ENCODE data around the gene PCSK2. TPM values are rescaled to one million over a fixed set of nuclear protein-coding genes. Genes with fewer than 3 reads are reported as not detected.

Gene PCSK2
- total RNA-seq, 1 experiment from 2014 or later, result not detected

DNA sequence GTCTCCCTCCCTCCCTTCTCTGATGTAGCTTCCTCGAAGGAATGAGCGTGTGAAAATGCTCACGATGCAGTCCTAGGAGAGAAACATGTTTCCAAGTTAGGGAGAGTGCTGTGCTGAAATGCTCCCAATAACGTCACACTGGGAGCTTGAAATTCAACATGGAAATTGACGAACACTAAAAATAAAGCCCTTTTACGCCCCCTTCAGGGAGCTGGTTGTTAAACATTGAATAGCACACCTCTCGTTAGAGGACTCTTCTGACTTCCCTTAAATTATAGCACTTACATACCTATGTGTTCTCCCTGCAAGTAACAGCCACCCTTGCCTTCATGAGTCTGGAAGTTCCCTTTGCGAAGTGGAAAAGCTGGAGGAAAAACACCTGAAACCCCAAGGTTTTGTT is 215.7 kb downstream of the PCSK2 start:
- Histone ChIP-seq H3K9me3 (ENCODE audit: low read length) (no peaks in the 10 kb centered on the region), H3K27me3 (ENCODE audit: low read length) (no peaks in the 10 kb centered on the region; the same call in 1 of the 2 replicates), H3K9ac (ENCODE audit: low read length) (no peak overlapping the region), H3K4me3 (ENCODE audit: low read length) (no peak overlapping the region), H3K36me3 (ENCODE audit: insufficient read depth, low read length) (no peaks in the 10 kb centered on the region), H3K4me2 (ENCODE audit: low read depth, low read length, poor library complexity, severe bottlenecking) (no peak overlapping the region), H2AFZ (ENCODE audit: low read length) (no peak overlapping the region), H4K20me1 (ENCODE audit: insufficient read depth, low read depth, low read length) (no peaks in the 10 kb centered on the region), H3K9me2 (replicated peaks; ENCODE audit: insufficient read depth, low read length) (no peaks in the 10 kb centered on the region), H3K4me1 (ENCODE audit: low read length) (no peaks in the 10 kb centered on the region), H3K79me2 (ENCODE audit: low read length) (no peaks in the 10 kb centered on the region), H3K27ac (ENCODE audit: low read length) (no peak overlapping the region)
- DNase-seq, result peak; percentile 63

DNA sequence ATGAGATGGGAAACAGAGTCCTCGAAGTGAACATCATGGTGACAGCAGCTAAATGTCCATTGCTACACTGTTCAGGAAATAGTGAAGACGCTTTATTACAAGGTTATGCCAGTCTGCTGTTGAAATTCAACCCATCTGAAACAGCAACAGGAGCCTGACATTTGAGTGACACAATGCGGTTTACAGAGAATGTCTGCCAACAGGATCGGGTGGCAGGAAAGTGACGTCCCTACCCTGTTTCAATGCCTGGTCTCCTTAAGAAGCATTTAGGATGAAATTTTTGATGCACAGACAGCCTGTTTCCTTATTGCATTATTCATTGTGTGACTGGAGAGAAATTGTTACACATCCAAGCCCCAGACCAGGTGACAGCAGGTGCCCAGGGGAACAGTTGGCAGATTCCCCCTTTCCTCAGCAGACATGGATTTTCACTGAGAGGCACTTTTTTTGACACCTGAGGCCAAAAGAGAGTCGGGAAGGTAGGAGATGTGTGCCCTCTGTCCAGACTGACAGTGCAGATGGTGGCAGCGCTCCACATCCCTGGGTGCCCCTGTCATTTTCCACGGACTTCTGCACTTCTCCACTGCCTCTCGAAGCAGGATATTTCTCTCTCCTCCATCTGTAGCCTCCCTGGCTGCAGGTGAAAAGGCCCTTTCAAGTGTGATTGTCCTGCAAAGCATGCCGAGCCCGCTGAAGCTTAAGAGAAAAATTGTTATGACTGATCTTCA is 216.5 kb downstream of the PCSK2 start:
- Histone ChIP-seq H3K9me2 (replicated peaks; ENCODE audit: insufficient read depth, low read length) (no peaks in the 10 kb centered on the region), H3K4me2 (ENCODE audit: low read depth, low read length, poor library complexity, severe bottlenecking) (no peak overlapping the region), H3K36me3 (ENCODE audit: insufficient read depth, low read length) (no peaks in the 10 kb centered on the region), H3K9me3 (ENCODE audit: low read length) (no peaks in the 10 kb centered on the region), H3K9ac (ENCODE audit: low read length) (no peak overlapping the region), H3K27me3 (ENCODE audit: low read length) (no peaks in the 10 kb centered on the region; the same call in 1 of the 2 replicates), H4K20me1 (ENCODE audit: insufficient read depth, low read depth, low read length) (no peaks in the 10 kb centered on the region), H3K79me2 (ENCODE audit: low read length) (no peaks in the 10 kb centered on the region), H2AFZ (ENCODE audit: low read length) (no peak overlapping the region), H3K4me1 (ENCODE audit: low read length) (no peaks in the 10 kb centered on the region), H3K27ac (ENCODE audit: low read length) (no peak overlapping the region), H3K4me3 (ENCODE audit: low read length) (no peak overlapping the region)
- no peak for DNase-seq

DNA sequence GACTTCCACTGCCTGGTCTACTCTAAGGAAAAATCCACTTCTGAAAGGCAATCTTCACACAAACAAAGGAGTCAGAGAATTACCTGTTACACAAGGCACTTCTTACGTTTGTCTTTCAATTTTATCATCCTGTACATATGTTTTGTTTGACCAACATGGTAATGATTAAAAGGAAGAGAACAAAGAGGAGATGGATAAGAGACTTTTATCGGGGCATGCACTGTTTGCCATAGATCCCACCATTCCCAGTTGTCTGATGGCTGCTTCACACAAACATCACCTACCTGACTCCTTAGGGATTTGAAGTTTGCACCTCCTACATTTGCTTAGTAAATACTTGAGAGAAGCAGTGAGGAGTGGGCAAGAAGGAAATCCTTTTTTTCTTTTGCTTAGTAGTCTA is 217.3 kb downstream of the PCSK2 start:
- H3K9me2 ChIP-seq (replicated peaks; ENCODE audit: insufficient read depth, low read length), result no peaks in the 10 kb centered on the region
- H3K4me3 ChIP-seq (ENCODE audit: low read length), result no peak overlapping the region
- H3K4me2 ChIP-seq (ENCODE audit: low read depth, low read length, poor library complexity, severe bottlenecking), result no peak overlapping the region
- no peaks in the 10 kb centered on the region for H4K20me1 ChIP-seq (ENCODE audit: insufficient read depth, low read depth, low read length)
- H3K27me3 ChIP-seq (ENCODE audit: low read length), result no peaks in the 10 kb centered on the region; the same call in 1 of the 2 replicates
- H3K9ac ChIP-seq (ENCODE audit: low read length), result no peak overlapping the region
- no peak for DNase-seq
- no peaks in the 10 kb centered on the region for H3K79me2 ChIP-seq (ENCODE audit: low read length)
- no peaks in the 10 kb centered on the region for H3K9me3 ChIP-seq (ENCODE audit: low read length)
- H3K36me3 ChIP-seq (ENCODE audit: insufficient read depth, low read length), result no peaks in the 10 kb centered on the region
- H3K4me1 ChIP-seq (ENCODE audit: low read length), result no peaks in the 10 kb centered on the region
- no peak overlapping the region for H3K27ac ChIP-seq (ENCODE audit: low read length)
- no peak overlapping the region for H2AFZ ChIP-seq (ENCODE audit: low read length)

DNA sequence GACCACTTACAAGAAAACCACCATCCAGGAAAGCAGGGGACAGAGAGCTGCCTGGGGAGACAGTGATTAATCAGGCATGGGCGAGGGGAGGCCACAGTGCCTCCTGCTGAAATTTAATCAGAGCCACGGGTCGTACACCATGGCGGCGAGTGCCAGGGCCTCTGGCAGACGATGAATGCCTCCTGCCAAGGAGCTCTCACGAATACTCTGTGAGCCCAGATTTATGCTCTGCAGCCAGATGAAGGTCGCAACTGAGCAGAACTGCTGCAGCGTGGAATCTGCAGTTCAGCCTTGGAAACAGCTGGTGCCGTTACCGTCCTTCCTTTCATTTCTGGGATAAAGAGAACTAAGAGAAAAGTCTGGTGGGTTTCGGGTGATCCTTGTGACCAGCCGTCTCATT is 218.7 kb downstream of the PCSK2 start:
- no peak overlapping the region for H3K4me3 ChIP-seq (ENCODE audit: low read length)
- H3K4me1 ChIP-seq (ENCODE audit: low read length), result no peaks in the 10 kb centered on the region
- no peaks in the 10 kb centered on the region for H3K79me2 ChIP-seq (ENCODE audit: low read length)
- H2AFZ ChIP-seq (ENCODE audit: low read length), result no peak overlapping the region
- H3K4me2 ChIP-seq (ENCODE audit: low read depth, low read length, poor library complexity, severe bottlenecking), result no peak overlapping the region
- no peak for DNase-seq
- H3K27me3 ChIP-seq (ENCODE audit: low read length), result no peaks in the 10 kb centered on the region; the same call in 1 of the 2 replicates
- no peaks in the 10 kb centered on the region for H3K36me3 ChIP-seq (ENCODE audit: insufficient read depth, low read length)
- no peak overlapping the region for H3K9ac ChIP-seq (ENCODE audit: low read length)
- H3K27ac ChIP-seq (ENCODE audit: low read length), result no peak overlapping the region
- H3K9me3 ChIP-seq (ENCODE audit: low read length), result no peaks in the 10 kb centered on the region
- H4K20me1 ChIP-seq (ENCODE audit: insufficient read depth, low read depth, low read length), result no peaks in the 10 kb centered on the region
- H3K9me2 ChIP-seq (replicated peaks; ENCODE audit: insufficient read depth, low read length), result no peaks in the 10 kb centered on the region

DNA sequence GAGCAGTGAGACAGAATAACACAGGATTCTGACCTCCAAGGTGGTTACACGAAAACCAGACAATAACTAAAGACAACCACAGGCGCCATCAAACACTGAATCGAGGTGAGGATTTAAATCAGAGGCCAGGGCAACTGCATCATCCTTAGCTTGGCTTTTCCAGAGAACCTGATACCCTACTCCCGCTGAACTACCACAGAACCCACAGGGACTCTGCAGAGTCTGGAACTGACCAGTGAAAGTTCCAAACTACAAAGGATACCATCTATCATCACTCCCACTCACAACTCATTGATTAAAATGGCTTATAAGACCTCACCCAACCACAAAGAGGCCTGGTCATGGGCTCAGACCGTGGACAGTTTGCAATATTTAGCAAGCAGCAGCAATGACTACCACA is 219.3 kb downstream of the PCSK2 start:
- H3K27ac ChIP-seq (ENCODE audit: low read length), result no peak overlapping the region
- H3K9me2 ChIP-seq (replicated peaks; ENCODE audit: insufficient read depth, low read length), result no peaks in the 10 kb centered on the region
- no peak overlapping the region for H2AFZ ChIP-seq (ENCODE audit: low read length)
- H3K4me2 ChIP-seq (ENCODE audit: low read depth, low read length, poor library complexity, severe bottlenecking), result no peak overlapping the region
- H3K36me3 ChIP-seq (ENCODE audit: insufficient read depth, low read length), result no peaks in the 10 kb centered on the region
- no peak overlapping the region for H3K9ac ChIP-seq (ENCODE audit: low read length)
- H3K9me3 ChIP-seq (ENCODE audit: low read length), result no peaks in the 10 kb centered on the region
- H3K4me1 ChIP-seq (ENCODE audit: low read length), result no peaks in the 10 kb centered on the region
- H3K79me2 ChIP-seq (ENCODE audit: low read length), result no peaks in the 10 kb centered on the region
- H3K27me3 ChIP-seq (ENCODE audit: low read length), result no peaks in the 10 kb centered on the region; the same call in 1 of the 2 replicates
- no peak for DNase-seq
- H3K4me3 ChIP-seq (ENCODE audit: low read length), result no peak overlapping the region
- no peaks in the 10 kb centered on the region for H4K20me1 ChIP-seq (ENCODE audit: insufficient read depth, low read depth, low read length)

DNA sequence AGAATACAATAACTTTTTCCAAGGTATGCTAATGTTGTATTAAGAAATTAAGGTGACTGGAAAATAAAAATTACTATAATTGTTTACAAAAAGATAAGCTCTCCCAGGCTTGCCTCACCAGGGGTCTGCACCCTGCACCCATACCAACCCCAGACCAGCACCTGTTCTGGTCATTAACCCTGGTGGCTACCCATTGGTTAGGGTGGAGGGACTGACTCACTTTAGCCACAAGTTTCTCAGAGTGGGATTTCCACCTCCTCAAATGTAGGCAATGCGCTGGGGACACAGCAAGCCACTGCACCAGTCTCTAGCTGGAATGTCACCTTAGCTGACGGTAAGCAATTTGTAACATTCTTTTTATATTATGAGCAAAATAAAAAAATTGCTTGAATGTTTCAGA is 221.2 kb downstream of the PCSK2 start:
- no peak overlapping the region for H3K4me3 ChIP-seq (ENCODE audit: low read length)
- no peaks in the 10 kb centered on the region for H3K36me3 ChIP-seq (ENCODE audit: insufficient read depth, low read length)
- no peak overlapping the region for H3K4me2 ChIP-seq (ENCODE audit: low read depth, low read length, poor library complexity, severe bottlenecking)

DNA sequence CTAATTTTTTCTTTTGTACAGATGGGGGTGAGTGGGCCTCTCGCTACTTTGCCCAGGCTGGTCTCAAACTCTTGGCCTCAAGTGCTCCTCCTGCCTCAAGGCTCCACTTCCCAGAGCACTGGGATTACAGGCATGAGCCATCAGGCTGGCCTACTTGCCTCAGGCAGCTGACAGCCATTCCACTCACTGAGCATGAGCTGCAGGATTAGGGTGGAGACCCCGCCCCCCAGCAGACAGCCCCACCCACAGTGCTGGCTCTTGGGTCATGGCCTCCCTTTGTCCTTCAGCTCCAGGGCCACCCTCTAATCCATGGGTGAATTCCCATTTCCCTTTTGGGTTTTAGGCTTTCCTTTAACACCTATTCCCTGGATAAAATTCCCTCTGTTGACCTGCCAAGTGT is 222.2 kb downstream of the PCSK2 start:
- Histone ChIP-seq H3K79me2 (ENCODE audit: low read length) (no peaks in the 10 kb centered on the region), H3K27ac (ENCODE audit: low read length) (no peak overlapping the region), H3K4me1 (ENCODE audit: low read length) (no peaks in the 10 kb centered on the region), H3K9ac (ENCODE audit: low read length) (no peak overlapping the region), H2AFZ (ENCODE audit: low read length) (no peak overlapping the region), H3K9me2 (replicated peaks; ENCODE audit: insufficient read depth, low read length) (no peaks in the 10 kb centered on the region), H3K4me2 (ENCODE audit: low read depth, low read length, poor library complexity, severe bottlenecking) (no peak overlapping the region), H3K4me3 (ENCODE audit: low read length) (no peak overlapping the region), H3K36me3 (ENCODE audit: insufficient read depth, low read length) (no peaks in the 10 kb centered on the region), H3K9me3 (ENCODE audit: low read length) (no peaks in the 10 kb centered on the region), H4K20me1 (ENCODE audit: insufficient read depth, low read depth, low read length) (no peaks in the 10 kb centered on the region), H3K27me3 (ENCODE audit: low read length) (no peaks in the 10 kb centered on the region)
- no peak for DNase-seq

More for the DNA sequence above, 221.2 kb downstream of the PCSK2 start:
- Histone ChIP-seq H3K79me2 (ENCODE audit: low read length) (no peaks in the 10 kb centered on the region), H3K9ac (ENCODE audit: low read length) (no peak overlapping the region), H3K27ac (ENCODE audit: low read length) (no peak overlapping the region), H3K9me2 (replicated peaks; ENCODE audit: insufficient read depth, low read length) (no peaks in the 10 kb centered on the region), H4K20me1 (ENCODE audit: insufficient read depth, low read depth, low read length) (no peaks in the 10 kb centered on the region), H2AFZ (ENCODE audit: low read length) (no peak overlapping the region), H3K9me3 (ENCODE audit: low read length) (no peaks in the 10 kb centered on the region), H3K4me1 (ENCODE audit: low read length) (no peaks in the 10 kb centered on the region), H3K27me3 (ENCODE audit: low read length) (no peaks in the 10 kb centered on the region)
- no peak for DNase-seq

DNA sequence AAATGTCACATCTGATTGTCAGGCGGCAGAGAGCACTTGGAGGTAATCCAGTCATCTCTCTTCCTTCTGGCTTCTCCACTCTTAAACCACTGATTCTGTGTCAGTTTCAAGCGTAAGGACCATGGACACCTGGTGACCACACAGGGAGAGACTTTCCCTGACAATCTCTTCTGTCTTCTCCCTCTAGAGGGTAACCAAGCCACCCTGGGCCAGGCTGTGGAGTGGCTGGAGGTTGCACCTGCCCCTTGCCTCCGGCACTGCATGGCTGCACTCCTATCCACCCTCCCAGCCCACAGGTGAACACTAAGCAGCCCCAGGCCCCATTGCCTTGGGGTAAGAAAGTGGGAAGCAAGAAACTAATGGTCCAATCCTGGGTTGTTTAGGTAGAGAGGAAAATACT is 225.6 kb downstream of the PCSK2 start:
- Histone ChIP-seq H3K4me2 (ENCODE audit: low read depth, low read length, poor library complexity, severe bottlenecking) (no peak overlapping the region), H3K27me3 (ENCODE audit: low read length) (no peaks in the 10 kb centered on the region), H3K9ac (ENCODE audit: low read length) (no peak overlapping the region), H3K27ac (ENCODE audit: low read length) (no peak overlapping the region), H3K9me3 (ENCODE audit: low read length) (no peaks in the 10 kb centered on the region), H2AFZ (ENCODE audit: low read length) (no peak overlapping the region), H3K79me2 (ENCODE audit: low read length) (no peaks in the 10 kb centered on the region), H4K20me1 (ENCODE audit: insufficient read depth, low read depth, low read length) (no peaks in the 10 kb centered on the region), H3K4me1 (ENCODE audit: low read length) (no peaks in the 10 kb centered on the region), H3K4me3 (ENCODE audit: low read length) (no peak overlapping the region), H3K36me3 (ENCODE audit: insufficient read depth, low read length) (no peaks in the 10 kb centered on the region), H3K9me2 (replicated peaks; ENCODE audit: insufficient read depth, low read length) (no peaks in the 10 kb centered on the region)
- DNase-seq, result no peak

Measured in Karpas-422 (cell line).